Left lung (tissue), 10 donors: Measurements from ENCODE around the gene TTC21A. TPM values are rescaled to one million over a fixed set of nuclear protein-coding genes. Genes with fewer than 3 reads are reported as not detected.

ENCODE experiments used
- ATAC-seq: fragments of 200-7000 bp; cut with Tn5 transposase; one replicate; pipeline ENCODE4 v1.9.1; 2020; ENCODE audit warnings: moderate library complexity
- DNase-seq, 4 donors: peaks; one replicate each; pipeline ENCODE4 v3.0.0-alpha.2; 2013 to 2020
- H3K27ac ChIP-seq, 2 donors: fragments of 200-600 bp; sonication (generic) in 1 of 2; one replicate each; pipeline versions ENCODE4 v1.5.0 to v1.8.0; 2020 to 2021
- H3K27me3 ChIP-seq, 2 donors: fragments of 200-600 bp; sonication (generic) in 1 of 2; one replicate each; pipeline versions ENCODE4 v1.5.0 to v1.8.0; 2020 to 2021
- H3K36me3 ChIP-seq, 2 donors: fragments of 200-600 bp; sonication (generic) in 1 of 2; one replicate each; pipeline versions ENCODE4 v1.5.0 to v1.8.0; 2020 to 2021
- H3K4me1 ChIP-seq, 2 donors: fragments of 200-600 bp; one replicate each; pipeline ENCODE4 v1.8.0; 2021
- H3K4me3 ChIP-seq, 2 donors: fragments of 200-600 bp; sonication (generic) in 1 of 2; one replicate each; pipeline versions ENCODE4 v1.5.0 to v1.8.0; 2020 to 2021; ENCODE audit warnings: mild to moderate bottlenecking in 1 of 2
- H3K9me3 ChIP-seq, 2 donors: fragments of 200-600 bp; sonication (generic) in 1 of 2; one replicate each; pipeline versions ENCODE4 v1.5.0 to v1.8.0; 2020 to 2021
- CTCF ChIP-seq, 2 donors: fragments of 200-600 bp; sonication (generic) in 1 of 2; IDR thresholded peaks; one replicate each; pipeline versions ENCODE4 v1.5.0 to v1.8.0; 2021; ENCODE audit warnings: antibody characterized with exemption in 2 of 2
- intact Hi-C, 2 donors: fragments of 100-400 bp; cut with DNase I; formaldehyde crosslinking; loops; one replicate each; pipeline versions ENCODE4 v1.11.2 to v1.14.2; 2022
- polyA plus RNA-seq, 6 donors: library from polyadenylated mRNA; unstranded; fragments of 120-200 nt; gene quantifications; one replicate each; pipeline ENCODE4 v1.2.1, GENCODE V29; 2013; ENCODE audit not compliant: insufficient read length in 6 of 6
- total RNA-seq, 2 donors: library from RNA; stranded (reverse); fragmentation: NEBNext Ultra II Directional; extraction: Animal tissue kit (Norgen Biotek cat#: 25700); gene quantifications; one replicate each; pipeline ENCODE4 v1.2.1, GENCODE V29; 2021
- donor health status: DM: no; HTN: yes; CAD: no.
- donor health status: DM: no; HTN: no; CAD: no.

The TTC21A gene
- total and polyA plus RNA-seq, 8 donors: 7.1 to 21.8 (median 14.3) TPM

- H3K36me3 ChIP-seq: no peaks in the 10 kb centered on the region
- TF ChIP-seq CTCF (IDR thresholded peaks at IDR 0.05): no peak
- no peak for DNase-seq
- intact Hi-C loops: loop anchor here in 1 of 2 donors (5.0 kb wide), 1 partner anchor 34 kb away; no protein-coding TSS in a partner anchor
- peak overlapping the region; percentile 72 to 92 for H3K27ac ChIP-seq
- H3K4me3 ChIP-seq: peak overlapping the region in 1 of 2 donors; percentile 39
- no peaks in the 10 kb centered on the region for H3K9me3 ChIP-seq
- H3K27me3 ChIP-seq: no peaks in the 10 kb centered on the region
- H3K4me1 ChIP-seq: peaks cover 18 to 56% of the 10 kb centered on the region in 2 donors
- no peak for ATAC-seq
These were observed 74.2 kb downstream of the TTC21A start for GRCh38 chr3:39181408-39182335.

- peaks cover 8 to 42% of the 10 kb centered on the region in 2 donors for H3K4me1 ChIP-seq
- no peak for TF ChIP-seq CTCF (IDR thresholded peaks at IDR 0.05)
- DNase-seq (no peak), ATAC-seq (no peak)
- peak overlapping the region in 1 of 2 donors; percentile 41 for H3K27ac ChIP-seq
- H3K4me3 ChIP-seq: no peak overlapping the region
- no peaks in the 10 kb centered on the region for H3K36me3 ChIP-seq
- no peaks in the 10 kb centered on the region for H3K9me3 ChIP-seq
- intact Hi-C loops: loop anchor here in 1 of 2 donors (5.0 kb wide), 1 partner anchor 36 kb away; no protein-coding TSS in a partner anchor
- no peaks in the 10 kb centered on the region for H3K27me3 ChIP-seq
These were observed 76.0 kb downstream of the TTC21A start for GRCh38 chr3:39183211-39184080.

- ATAC-seq: no peak
- no peaks in the 10 kb centered on the region for H3K27me3 ChIP-seq
- no peak overlapping the region for H3K27ac ChIP-seq
- no peak for DNase-seq
- intact Hi-C loops: loop anchor here in 1 of 2 donors (5.0 kb wide), 1 partner anchor 37 kb away; no protein-coding TSS in a partner anchor
- H3K4me3 ChIP-seq: no peak overlapping the region
- H3K4me1 ChIP-seq: peaks cover 6 to 33% of the 10 kb centered on the region in 2 donors
- TF ChIP-seq CTCF (IDR thresholded peaks at IDR 0.05): no peak
- H3K9me3 ChIP-seq: no peaks in the 10 kb centered on the region
- no peaks in the 10 kb centered on the region for H3K36me3 ChIP-seq
These were observed 76.8 kb downstream of the TTC21A start for GRCh38 chr3:39184081-39184967.

- Histone ChIP-seq H3K4me1 (peaks cover 6 to 33% of the 10 kb centered on the region in 2 donors), H3K27ac (no peak overlapping the region)
- intact Hi-C loops: loop anchor here in 1 of 2 donors (5.0 kb wide), 1 partner anchor 38 kb away; no protein-coding TSS in a partner anchor
These were observed 77.4 kb downstream of the TTC21A start for GRCh38 chr3:39184968-39185285.

More at GRCh38 chr3:39184968-39185285, 77.4 kb downstream of the TTC21A start:
- Histone ChIP-seq H3K27me3 (no peaks in the 10 kb centered on the region), H3K9me3 (no peaks in the 10 kb centered on the region), H3K36me3 (no peaks in the 10 kb centered on the region), H3K4me3 (no peak overlapping the region)
- ATAC-seq (no peak), DNase-seq (no peak)
- no peak for TF ChIP-seq CTCF (IDR thresholded peaks at IDR 0.05)
